Stimulated activated CD4-positive, alpha-beta T cell treated with anti-CD3 and anti-CD28 coated beads, Interleukin-1b, Interleukin-23, amount 100 ng/mL, for 1 hour (primary cell): ENCODE results near the gene UFL1.
"Not testable (repeated sequence)": the region's sequence is repeated elsewhere in the genome, so short reads cannot be mapped to it uniquely, and the experiment has no call there.

Experiments
- DNase-seq, 2 donors: peaks; one replicate each; pipeline ENCODE4 v3.0.0-alpha.2; 2020; ENCODE audit warnings: low read depth in 2 of 2

UFL1 gene

DNA sequence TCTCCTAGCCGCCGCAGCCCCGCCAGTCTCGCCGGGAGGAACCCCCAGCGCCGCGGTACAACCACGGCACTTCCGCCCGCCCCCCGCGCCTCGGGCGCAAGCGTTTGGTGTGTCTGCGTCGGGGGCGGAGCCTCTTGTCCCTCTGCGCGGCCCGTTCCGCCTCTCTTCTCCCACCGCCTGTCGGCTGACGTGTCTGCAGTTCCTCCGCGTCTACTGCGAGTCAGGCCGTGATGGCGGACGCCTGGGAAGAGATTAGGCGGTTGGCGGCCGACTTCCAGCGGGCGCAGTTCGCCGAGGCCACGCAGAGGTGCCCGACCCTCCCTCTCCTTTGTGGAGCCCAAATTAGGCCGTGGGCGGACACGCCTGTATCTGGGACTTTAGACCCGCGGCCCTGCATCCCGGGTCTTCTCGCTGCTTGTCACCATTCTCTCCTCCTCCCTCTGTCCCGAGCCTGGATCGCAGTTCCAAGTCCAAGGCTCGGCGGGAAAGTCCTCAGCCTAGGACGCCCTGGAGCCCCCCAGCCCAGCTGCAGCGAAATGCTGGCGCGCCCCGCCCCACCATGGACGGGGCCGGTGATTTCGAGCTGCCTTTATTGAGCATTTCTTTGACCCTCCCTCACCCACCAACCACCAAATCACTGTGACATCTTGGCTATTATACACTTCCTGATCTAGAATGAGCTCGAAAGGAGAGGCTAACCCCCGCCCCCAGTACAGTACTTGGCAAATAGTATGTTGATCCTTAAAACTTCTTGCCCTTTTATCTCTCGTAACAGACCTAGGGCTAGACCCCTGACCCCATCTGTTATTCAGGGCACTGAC is at the start of gene UFL1:
UFL1 (plus strand) TSS at position 163 of the 821 bp plus-strand sequence; CDS start at position 231, 68 bp downstream.
- peak; percentile 78 to 82 for DNase-seq

DNA sequence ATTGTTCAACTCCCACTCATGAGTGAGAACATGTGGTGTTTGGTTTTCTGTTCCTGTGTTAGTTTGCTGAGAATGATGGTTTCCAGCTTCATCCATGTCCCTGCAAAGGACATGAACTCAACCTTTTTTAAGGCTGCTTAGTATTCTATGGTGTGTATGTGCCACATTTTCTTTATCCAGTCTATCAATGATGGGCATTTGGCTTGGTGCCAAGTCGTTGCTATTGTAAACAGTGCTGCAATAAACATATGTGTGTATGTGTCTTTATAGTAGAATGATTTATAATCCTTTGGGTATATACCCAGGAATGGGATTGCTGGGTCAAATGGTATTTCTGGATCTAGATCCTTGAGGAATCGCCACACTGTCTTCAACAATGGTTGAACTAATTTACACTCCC is 49.3 kb upstream of the UFL1 start:
- not testable (repeated sequence) for DNase-seq

GRCh38 chr6:96478695-96479094 is 42.9 kb upstream of the UFL1 start:
- no peak for DNase-seq

DNA sequence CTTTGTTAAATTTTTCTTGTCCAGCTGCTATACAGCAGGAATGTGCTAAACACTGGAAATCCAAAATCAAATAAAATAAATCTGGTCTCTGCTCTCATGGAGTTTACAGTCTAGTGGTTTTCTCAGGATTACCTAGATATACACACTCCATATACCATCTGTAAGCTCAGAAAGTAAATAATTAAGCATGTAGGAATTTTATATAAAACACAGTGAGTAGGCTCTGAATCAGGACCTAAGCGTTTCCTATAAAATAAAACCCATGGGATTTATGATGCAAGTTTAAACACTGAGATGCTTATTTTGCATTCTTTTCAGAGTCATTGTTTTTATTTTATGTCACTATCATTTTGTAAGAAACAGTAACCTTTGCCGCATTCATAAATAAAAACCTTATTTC is 29.7 kb upstream of the UFL1 start:
- DNase-seq = no peak

- DNase-seq = peak in 1 of 2 donors; percentile 14
These were observed 21.8 kb upstream of the UFL1 start for GRCh38 chr6:96499781-96500180.

- DNase-seq = no peak
These were observed 18.7 kb upstream of the UFL1 start for GRCh38 chr6:96502915-96503314.

- no peak for DNase-seq
These were observed 16.2 kb upstream of the UFL1 start for GRCh38 chr6:96505363-96505762.

DNA sequence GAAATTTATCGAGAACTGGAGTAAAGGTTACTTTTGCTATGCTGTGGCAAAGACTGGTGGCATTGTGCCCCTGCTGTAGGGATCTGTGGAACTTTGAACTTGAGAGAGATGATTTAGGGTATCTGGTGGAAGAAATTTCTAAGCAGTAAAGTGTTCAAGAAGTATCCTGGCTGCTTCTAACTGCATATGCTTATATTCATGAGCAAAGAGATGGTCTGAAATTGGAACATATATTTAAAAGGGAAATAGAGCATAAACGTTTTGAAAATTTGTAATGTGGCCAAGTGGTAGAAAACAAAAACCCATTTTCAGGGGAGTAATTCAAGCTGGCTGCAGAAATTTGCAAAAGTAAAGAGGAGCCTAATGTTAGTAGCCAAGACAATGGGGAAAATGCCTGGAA is 12.3 kb upstream of the UFL1 start:
- no peak for DNase-seq

DNA sequence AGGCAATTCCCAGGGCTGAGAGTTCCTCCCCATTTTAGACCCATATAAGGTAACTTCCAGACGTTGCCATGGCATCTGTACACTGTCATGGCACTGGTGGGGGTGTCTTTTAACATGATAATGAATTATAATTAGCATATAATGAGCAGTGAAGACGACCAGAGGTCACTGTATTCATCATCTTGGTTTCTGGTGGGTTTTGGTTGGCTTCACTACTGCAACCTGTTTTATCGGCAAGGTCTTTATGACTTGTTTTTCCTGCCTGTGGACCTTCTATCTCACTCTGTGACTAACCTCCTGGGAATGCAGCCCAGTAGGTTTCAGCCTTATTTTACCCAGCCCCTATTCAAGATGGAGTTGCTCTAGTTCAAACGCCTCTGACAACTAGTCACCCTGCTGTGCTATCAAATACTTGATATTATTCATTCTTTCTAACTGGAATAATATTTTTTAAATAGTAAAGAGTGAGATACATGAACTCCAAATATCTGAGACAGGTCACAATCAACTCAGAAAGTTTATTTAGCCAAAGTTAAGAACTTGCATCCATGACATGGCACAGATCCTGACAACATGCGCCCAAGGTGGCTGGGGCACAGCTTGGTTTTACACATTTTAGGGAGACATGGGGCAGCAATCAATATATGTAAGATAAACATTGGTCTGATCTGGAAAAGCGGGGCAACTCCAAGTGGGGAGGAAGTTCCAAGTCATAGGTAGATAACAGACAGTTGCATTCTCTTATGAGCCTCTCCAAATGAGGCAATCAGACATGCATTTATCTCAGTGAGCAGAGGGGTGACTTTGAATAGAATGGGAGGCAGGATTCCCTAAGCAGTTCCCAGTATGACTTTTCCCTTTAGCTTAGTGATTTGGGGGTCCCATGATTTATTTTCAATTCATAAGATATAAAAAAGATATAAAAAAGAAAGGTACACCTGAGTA is 1.2 kb upstream of the UFL1 start:
- DNase-seq = no peak

DNA sequence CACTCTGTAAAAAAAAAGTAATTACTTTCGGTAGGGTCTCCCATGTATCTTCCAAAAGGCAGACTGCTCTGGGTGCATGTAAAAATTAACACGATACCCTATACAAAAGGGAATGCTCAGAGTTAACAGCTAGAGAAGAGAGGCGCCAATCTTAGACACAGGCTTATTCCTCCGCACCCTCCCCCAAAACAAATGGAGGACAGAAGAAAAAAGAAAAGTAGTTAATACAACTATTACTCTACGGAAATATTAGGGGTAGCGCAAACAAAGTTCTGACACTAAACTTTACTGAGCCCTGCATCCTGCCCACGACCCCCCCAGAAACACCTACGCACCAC is 331 bp upstream of the UFL1 start:
- no peak for DNase-seq

DNA sequence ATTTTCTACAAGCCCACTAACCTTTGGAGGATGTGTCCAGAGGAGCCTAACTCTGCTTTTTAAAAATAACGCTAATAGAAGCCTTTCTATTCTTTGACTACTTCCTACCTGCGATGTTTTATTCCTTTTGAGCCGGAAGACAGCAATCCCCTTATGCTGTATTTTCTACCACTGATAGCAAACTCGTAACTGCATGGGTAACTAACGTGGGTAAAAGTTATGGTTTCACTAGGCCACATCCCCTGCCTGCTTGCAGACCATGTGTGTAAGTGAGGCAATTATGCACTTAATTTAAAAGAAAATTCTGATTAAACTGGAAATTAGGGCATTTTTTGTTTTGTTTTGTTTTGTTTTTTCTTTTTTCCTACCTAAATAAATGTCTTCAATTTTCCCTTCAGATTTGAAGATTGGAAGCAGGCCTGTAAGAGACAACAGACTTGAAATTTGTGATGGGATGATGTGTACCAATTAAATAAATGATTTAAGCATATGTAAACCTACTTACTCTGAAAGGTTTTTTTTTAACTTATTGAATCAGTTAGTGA is 931 bp downstream of the UFL1 start:
- DNase-seq = no peak

DNA sequence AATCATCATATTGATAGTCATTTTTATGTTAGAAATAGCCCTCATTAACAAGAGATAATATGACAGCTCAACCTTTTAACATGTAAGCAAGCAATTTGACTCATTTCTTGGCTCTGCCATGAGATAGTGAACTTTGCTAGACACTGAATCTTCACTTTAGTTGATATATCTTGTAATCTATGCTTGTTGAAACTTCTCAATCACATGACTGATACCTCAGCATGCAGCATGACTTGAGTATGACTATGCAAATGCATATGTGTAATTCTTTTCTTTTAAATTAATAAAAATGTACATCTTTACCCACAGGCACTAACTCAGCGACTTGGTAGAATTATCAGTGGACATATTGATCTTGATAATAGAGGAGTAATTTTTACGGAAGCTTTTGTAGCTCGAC is 6.6 kb downstream of the UFL1 start:
- no peak for DNase-seq

GRCh38 chr6:96532399-96532798 is 10.8 kb downstream of the UFL1 start:
- DNase-seq = no peak

- DNase-seq = no peak
These were observed 16.1 kb downstream of the UFL1 start for GRCh38 chr6:96537726-96538125.

DNA sequence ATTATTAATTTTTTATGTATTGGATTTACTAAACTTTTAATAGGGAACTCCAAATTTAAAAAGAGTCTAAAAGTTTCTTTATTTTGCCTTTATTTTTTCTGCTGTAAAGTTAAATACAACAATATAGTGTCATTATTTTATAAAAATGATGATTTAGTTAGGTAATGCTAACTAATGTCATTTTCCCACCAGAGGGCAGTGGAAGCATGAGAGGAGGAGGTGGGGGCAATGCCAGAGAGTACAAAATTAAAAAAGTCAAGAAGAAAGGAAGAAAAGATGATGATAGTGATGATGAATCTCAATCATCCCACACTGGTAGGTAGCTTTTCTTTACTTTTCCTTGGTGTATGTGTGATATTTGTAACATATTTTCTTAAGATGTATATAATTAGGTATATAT is 21.1 kb downstream of the UFL1 start:
- DNase-seq = no peak

DNA sequence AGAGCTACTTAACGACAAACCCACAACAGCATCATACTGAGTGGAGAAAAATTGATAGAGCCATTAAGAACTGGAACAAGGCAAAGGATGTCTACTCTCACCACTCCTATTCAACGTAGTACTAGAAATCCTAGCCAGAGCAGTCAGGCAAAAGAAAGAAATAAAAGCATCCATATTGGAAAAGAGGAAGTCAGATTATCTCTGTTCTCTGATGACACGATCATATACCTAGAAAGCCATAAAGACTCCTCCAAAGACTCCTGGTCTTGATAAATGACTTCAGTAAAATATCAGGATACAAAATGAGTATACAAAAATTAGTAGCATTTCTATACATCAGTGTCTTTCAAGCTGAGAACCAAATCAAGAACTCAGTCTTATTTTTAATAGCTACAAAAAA is 24.3 kb downstream of the UFL1 start:
- no peak for DNase-seq

DNA sequence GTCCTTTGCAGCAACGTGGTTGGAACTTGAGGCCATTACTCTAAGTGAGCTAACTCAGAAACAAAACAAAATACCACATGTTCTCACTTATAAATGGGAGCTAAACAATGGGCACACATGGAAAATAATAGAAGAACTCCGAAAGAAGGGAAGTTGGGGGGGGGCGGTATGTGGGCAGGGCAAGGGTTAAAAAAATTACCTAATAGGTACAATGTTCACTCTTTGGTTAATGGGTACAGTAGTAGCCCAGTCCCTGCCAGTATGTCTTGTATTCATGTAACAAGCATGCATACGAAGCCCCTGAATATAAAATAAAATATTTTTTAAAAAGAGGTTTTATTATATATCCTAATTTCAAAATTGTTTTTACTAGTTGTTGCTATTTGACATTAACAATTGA is 26.0 kb downstream of the UFL1 start:
- no peak for DNase-seq

GRCh38 chr6:96554558-96554957 is 33.0 kb downstream of the UFL1 start:
- DNase-seq = no peak

- DNase-seq = not testable (repeated sequence)
These were observed 38.1 kb downstream of the UFL1 start for GRCh38 chr6:96559740-96560139.

DNA sequence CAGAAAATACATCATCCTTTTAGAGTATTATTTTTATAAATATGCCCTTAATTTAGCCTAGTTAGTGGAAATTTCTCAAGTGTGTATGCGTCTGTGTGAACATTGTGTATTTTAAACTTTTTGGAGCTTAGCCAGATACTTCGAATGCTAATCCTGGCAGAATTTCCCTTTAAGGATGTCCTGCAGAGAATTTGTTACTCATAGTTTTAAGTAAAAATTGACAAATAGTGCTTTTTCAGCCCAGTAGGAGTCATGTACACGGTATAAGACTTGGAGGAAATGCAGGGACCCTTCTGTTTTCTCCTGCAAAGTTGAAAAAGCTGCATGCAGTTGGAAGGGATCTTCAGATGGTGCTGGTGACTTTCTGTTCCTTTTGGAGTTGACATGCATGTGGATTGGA is 41.3 kb downstream of the UFL1 start, which contains the start of gene FHL5:
FHL5 (plus strand) TSS at position 243 of the 400 bp plus-strand sequence. CDS start 40,486 bp downstream, outside the sequence.
- DNase-seq = no peak

DNA sequence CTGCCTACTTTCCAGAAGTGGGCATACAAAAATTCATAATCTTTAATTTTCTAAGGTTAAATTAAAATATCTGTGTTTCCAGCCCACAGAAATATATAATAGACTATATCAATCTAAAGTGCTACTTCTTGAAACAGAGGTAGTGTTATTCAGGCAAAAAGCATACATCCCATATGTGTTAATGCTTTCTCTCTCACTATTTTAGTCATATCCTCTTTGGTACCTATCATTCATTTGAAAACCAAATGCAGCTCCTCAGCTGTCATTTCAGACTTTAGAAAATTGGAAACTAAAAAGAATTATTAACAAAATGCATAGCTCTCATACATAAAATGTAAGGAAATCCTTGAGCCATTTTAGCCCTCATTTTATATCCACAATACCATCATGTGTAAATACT is 42.2 kb downstream of the UFL1 start:
- DNase-seq = no peak

DNA sequence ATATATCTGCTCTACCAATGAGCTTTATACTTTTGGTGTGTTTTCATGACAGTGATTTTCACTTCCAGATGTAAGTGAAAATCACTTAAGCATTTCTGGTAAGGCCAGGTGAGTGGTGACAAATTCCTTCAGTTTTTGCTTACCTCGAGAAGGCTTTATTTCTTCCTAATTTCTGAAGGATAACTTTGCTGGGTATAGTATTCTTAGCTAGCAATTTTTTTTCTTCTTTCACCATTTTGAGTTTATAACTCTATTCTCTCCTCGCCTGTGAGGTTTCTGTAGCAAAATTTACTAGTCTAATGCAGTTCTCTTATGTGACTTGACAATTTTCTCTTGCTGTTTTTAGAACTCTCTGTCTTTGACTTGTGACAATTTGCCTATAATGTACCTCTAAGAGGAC is 48.4 kb downstream of the UFL1 start:
- no peak for DNase-seq
